ENCODE data around the gene CCDC33. TPM values are rescaled to one million over a fixed set of nuclear protein-coding genes. Genes with fewer than 3 reads are reported as not detected.

Gene CCDC33
- total and polyA plus RNA-seq, 2 donors = 0.25 to 0.42 TPM

GRCh38 chr15:74229686-74230085 is 6.4 kb upstream of the CCDC33 start:
- Histone ChIP-seq H3K27ac (ENCODE audit: low read depth) (no peak overlapping the region), H3K4me1 (ENCODE audit: insufficient read depth) (no peaks in the 10 kb centered on the region), H3K36me3 (ENCODE audit: insufficient read depth) (no peaks in the 10 kb centered on the region), H3K4me3 (ENCODE audit: low read depth, low read length) (no peak overlapping the region)
- no peak for DNase-seq (ENCODE audit: extremely low spot score)
- WGBS = 98% methylated on average over 3 of the region's 3 CpGs

DNA sequence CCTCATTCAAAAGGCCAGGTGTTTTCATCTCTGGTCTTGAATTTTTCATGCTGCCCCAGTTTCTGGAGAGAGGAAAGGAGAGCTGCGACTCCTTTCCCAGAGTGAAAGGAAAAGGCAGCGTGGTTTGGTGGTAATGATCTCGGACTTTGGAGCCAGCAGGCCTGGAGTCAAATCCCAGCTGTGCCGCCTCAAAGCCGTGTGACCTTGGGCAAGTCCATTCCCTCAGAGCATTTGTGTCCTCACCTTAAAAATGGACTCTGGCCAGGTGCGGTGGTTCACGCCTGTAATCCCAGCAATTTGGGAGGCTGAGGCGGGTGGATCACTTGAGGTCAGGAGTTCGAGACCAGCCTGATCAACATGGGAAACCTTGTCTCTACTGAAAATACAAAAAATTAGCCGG is 4.7 kb upstream of the CCDC33 start:
- Histone ChIP-seq H3K36me3 (ENCODE audit: insufficient read depth) (no peaks in the 10 kb centered on the region), H3K4me3 (ENCODE audit: low read depth, low read length) (no peak overlapping the region), H3K27ac (ENCODE audit: low read depth) (no peak overlapping the region), H3K4me1 (ENCODE audit: insufficient read depth) (no peaks in the 10 kb centered on the region)
- no peak for DNase-seq (ENCODE audit: extremely low spot score)
- WGBS = 94% methylated on average over 10 of the region's 10 CpGs

DNA sequence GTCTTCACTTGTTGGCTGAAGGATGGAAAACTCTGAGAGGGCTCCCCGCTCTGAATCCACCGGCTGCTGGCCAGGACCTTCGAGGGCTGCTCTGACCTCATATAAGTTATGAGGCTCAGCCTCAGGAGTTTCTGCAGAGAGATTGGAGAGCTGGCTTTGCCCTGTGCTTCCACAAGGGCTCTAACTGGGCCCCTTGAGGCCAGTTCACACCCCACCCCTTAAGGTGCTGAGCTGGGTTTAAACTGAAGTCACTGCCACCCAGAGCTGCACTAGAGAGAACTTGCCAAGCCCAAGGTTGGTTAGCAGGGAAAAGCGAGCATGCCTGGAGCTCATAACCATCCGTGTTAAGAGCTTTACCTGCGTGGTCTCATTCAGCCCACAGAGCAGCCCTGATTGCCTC is 2.8 kb upstream of the CCDC33 start:
- Histone ChIP-seq H3K27ac (ENCODE audit: low read depth) (no peak overlapping the region), H3K36me3 (ENCODE audit: insufficient read depth) (no peaks in the 10 kb centered on the region), H3K4me3 (ENCODE audit: low read depth, low read length) (no peak overlapping the region), H3K4me1 (ENCODE audit: insufficient read depth) (no peaks in the 10 kb centered on the region)
- no peak for DNase-seq (ENCODE audit: extremely low spot score)
- 70% methylated on average over 6 of the region's 6 CpGs for WGBS

DNA sequence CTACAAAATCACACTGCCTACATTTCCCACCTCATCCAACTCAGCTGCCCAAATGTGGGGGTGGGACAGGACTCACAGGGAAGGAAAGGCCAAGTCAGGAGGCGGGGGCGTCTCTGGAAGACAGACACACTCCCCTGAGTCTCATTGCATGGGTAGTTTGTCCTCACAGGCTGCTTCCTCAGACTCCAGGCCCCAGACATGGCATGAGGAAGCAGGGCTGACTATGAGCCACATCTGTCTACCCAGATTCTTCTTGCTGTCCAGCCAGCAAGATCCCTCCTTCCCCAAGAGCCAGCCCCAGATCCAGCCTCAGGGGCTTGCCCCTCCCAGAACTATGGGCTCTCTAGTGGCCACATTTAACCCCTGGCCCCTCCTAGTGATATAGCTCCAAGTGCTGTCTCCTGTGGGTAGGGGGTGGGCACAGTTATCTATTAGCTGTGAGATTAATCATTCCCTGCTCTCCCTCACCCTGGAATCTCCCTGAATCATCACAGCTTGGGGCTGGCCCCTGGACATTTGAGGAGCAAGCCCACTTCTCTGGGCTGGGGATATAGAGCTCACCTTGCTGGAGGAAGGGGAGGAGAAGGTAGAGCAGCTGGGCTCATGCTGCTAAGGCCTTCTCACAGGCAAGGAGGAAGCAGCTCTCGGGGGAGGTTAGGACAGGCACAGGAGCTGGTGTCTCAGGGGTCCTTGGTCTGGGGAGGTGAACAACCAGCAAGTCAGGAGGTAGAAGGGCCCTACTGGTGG is 2.1 kb upstream of the CCDC33 start:
- no peak for DNase-seq (ENCODE audit: extremely low spot score)
- no peak overlapping the region for H3K4me3 ChIP-seq (ENCODE audit: low read depth, low read length)
- H3K4me1 ChIP-seq (ENCODE audit: insufficient read depth) = no peaks in the 10 kb centered on the region
- no peaks in the 10 kb centered on the region for H3K36me3 ChIP-seq (ENCODE audit: insufficient read depth)
- 86% methylated on average over 3 of the region's 3 CpGs for WGBS
- no peak overlapping the region for H3K27ac ChIP-seq (ENCODE audit: low read depth)

GRCh38 chr15:74234598-74234875 is 1.6 kb upstream of the CCDC33 start:
- H3K27ac ChIP-seq (ENCODE audit: low read depth) = no peak overlapping the region
- DNase-seq (ENCODE audit: extremely low spot score) = no peak
- H3K4me1 ChIP-seq (ENCODE audit: insufficient read depth) = no peaks in the 10 kb centered on the region
- no peak overlapping the region for H3K4me3 ChIP-seq (ENCODE audit: low read depth, low read length)
- no peaks in the 10 kb centered on the region for H3K36me3 ChIP-seq (ENCODE audit: insufficient read depth)
- 85% methylated on average over 9 of the region's 9 CpGs for WGBS

GRCh38 chr15:74239051-74239705 is 3.1 kb downstream of the CCDC33 start:
- Histone ChIP-seq H3K4me3 (ENCODE audit: low read depth, low read length) (no peak overlapping the region), H3K36me3 (ENCODE audit: insufficient read depth) (no peaks in the 10 kb centered on the region), H3K27ac (ENCODE audit: low read depth) (no peak overlapping the region), H3K4me1 (ENCODE audit: insufficient read depth) (no peaks in the 10 kb centered on the region)
- no peak for DNase-seq (ENCODE audit: extremely low spot score)
- WGBS = 76% methylated on average over 6 of the region's 6 CpGs

DNA sequence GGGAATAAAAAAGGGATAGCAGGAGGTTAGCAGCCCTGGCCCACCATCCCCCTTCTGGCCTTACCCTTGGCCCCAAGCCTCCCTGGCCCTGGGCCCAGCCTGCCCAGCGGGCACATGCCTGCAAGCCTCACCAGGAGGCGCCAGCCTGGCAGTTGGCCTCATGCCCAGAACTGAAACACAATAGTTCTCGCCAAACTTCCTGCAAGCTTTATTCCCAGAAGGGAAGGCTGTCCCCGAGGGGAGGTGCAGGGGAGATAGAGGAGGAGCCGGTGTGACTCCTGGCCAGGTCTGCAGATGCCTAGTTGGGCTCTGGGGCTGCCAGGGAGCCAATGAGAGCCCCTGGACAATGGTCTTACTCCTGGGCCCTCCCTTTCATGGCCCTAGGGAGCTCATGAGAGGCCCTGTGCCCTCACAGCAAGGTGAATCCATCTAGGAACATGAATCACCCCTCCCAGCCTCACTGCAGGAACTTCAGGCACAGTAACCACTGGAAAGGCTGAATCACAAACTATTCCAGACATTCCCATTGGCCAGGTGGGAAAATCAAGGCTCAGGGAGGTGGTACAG is 4.0 kb downstream of the CCDC33 start:
- WGBS = 15% methylated on average over 5 of the region's 5 CpGs
- Histone ChIP-seq H3K27ac (ENCODE audit: low read depth) (no peak overlapping the region), H3K4me1 (ENCODE audit: insufficient read depth) (no peaks in the 10 kb centered on the region), H3K4me3 (ENCODE audit: low read depth, low read length) (no peak overlapping the region), H3K36me3 (ENCODE audit: insufficient read depth) (no peaks in the 10 kb centered on the region)
- peak; percentile 61 for DNase-seq (ENCODE audit: extremely low spot score)

DNA sequence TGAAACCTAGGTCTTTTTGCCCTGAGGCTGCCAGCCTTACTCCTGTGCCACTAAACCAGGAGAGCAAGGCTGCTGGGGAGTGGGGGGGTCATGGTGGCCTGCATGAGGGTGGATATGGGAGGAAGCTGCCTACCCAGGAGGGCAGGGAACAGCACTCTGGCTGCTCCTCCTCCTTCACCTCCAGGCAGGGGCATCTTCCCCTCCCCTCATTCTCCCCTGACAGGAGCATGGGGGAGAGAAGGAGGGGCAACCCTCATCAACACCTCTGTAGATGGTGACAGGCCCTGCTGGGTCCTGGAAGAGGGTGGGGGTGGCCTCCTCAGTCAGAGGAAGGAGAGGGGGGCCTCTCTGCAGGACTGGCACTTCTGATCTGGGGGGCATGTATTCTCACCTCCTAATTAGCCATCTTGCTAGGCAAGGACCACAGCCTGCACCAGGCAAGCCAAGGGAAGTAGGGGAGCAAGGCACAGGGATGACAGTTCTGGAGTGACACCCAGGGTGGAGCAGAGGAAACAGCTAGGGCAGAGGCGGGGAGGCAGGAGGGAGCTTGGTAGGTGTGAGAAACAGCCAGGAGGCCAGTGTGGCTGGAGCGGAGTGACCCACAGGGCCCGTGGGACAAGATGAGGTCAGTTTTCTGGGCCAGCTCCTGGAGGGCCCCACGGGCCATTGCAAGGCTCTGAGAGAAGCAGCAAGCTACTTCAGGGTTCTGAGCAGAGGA is 4.9 kb downstream of the CCDC33 start:
- 79% methylated on average over 4 of the region's 4 CpGs for WGBS
- DNase-seq (ENCODE audit: extremely low spot score) = no peak
- H3K4me3 ChIP-seq (ENCODE audit: low read depth, low read length) = no peak overlapping the region
- no peak overlapping the region for H3K27ac ChIP-seq (ENCODE audit: low read depth)
- H3K4me1 ChIP-seq (ENCODE audit: insufficient read depth) = no peaks in the 10 kb centered on the region
- no peaks in the 10 kb centered on the region for H3K36me3 ChIP-seq (ENCODE audit: insufficient read depth)

DNA sequence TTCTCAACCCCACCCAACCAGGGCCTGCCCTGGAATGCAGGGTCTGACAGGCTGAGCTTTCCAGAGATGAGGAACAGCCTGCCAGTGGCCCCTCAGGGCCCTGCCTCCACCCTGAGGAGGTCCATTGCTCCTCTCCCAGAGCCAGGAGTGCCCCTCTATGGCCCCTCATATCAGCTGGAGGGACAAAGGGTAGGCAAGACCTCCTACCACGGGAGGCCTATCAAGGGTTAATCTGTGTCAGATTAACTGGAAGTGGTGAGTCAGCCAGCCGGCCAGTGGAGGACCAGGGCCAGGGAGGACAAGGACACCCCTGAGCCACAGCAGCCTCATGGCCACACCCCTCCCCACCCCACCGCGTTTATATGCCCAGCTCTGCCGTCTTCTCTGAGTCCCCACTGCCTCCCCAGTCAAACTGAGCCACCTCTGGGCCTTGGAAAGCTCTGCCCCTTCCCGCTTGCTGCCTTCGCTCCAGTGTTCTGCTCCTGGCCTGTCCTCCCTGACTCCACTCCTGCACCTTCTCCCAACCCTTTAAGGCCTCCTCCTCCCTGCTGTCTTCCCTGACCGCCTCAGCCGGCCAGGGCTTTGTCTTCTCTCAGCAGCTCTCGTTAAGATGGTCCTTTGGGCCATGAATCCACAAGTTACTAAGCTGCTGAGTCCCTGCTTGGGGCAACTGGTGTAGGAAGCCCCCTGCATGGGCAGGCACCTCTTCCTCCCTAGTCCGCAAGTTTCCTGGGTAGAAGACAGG is 6.5 kb downstream of the CCDC33 start:
- Histone ChIP-seq H3K36me3 (ENCODE audit: insufficient read depth) (no peaks in the 10 kb centered on the region), H3K27ac (ENCODE audit: low read depth) (no peak overlapping the region), H3K4me3 (ENCODE audit: low read depth, low read length) (no peak overlapping the region), H3K4me1 (ENCODE audit: insufficient read depth) (no peaks in the 10 kb centered on the region)
- WGBS = 39% methylated on average over 11 of the region's 11 CpGs
- DNase-seq (ENCODE audit: extremely low spot score) = no peak

- no peak overlapping the region for H3K27ac ChIP-seq (ENCODE audit: low read depth)
- H3K36me3 ChIP-seq (ENCODE audit: insufficient read depth) = no peaks in the 10 kb centered on the region
- WGBS = 90% methylated on average over 7 of the region's 7 CpGs
- H3K4me1 ChIP-seq (ENCODE audit: insufficient read depth) = no peaks in the 10 kb centered on the region
- no peak overlapping the region for H3K4me3 ChIP-seq (ENCODE audit: low read depth, low read length)
- no peak for DNase-seq (ENCODE audit: extremely low spot score)
Observed at GRCh38 chr15:74243431-74243830, 7.3 kb downstream of the CCDC33 start.

DNA sequence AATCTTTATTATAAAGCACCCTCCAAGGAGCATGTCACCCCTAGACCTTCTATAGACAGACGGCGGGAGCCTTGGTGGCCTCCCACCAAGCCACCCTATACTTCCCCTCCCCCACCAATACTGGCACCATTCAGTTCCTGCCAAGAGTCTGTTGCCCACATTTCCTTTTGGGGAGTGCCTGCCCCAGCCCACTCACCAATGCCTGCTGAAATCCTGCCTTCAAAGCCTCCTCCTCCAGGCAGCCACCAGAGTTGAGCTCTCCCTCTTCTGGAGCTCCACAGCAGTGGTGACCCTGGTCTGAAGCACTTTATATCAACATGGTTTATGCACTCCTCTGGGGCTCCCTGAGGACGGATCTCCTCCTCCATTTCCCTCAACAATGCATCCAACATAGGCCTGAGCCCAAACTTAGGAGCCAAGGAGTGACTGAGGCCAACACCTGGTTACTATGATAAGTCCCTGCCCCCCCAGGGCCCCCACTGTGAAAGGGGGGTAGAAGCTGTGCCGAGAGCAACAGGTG is 8.8 kb downstream of the CCDC33 start:
- Histone ChIP-seq H3K4me1 (ENCODE audit: insufficient read depth) (no peaks in the 10 kb centered on the region), H3K4me3 (ENCODE audit: low read depth, low read length) (no peak overlapping the region), H3K27ac (ENCODE audit: low read depth) (no peak overlapping the region), H3K36me3 (ENCODE audit: insufficient read depth) (no peaks in the 10 kb centered on the region)
- no peak for DNase-seq (ENCODE audit: extremely low spot score)
- 55% methylated on average over 4 of the region's 4 CpGs for WGBS

- WGBS = 5% methylated on average over 36 of the region's 36 CpGs
- DNase-seq (ENCODE audit: extremely low spot score) = peak; percentile 42
- Histone ChIP-seq H3K27ac (ENCODE audit: low read depth) (no peak overlapping the region), H3K36me3 (ENCODE audit: insufficient read depth) (no peaks in the 10 kb centered on the region), H3K4me1 (ENCODE audit: insufficient read depth) (no peaks in the 10 kb centered on the region), H3K4me3 (ENCODE audit: low read depth, low read length) (no peak overlapping the region)
Observed at GRCh38 chr15:74245342-74245931, 9.3 kb downstream of the CCDC33 start.

DNA sequence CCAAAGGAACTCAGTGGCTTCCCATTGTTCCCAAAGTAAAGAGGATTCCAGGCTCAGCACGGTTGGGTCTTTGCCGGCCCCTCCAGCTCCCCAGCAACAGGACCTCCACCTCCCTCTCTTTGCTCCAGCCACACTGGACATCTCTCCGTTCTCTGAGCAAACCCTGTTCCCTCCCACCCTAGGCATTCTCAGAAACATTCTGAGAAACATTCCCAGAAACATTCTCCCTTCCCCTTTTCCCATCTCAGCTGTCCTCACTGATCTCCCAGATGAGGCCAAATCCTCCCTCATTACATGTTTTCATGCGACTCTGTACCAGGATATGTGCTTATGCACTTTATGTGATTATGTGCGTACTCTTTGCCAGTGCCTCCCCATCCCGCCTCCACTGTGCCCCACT is 14.1 kb downstream of the CCDC33 start:
- Histone ChIP-seq H3K4me3 (ENCODE audit: low read depth, low read length) (no peak overlapping the region), H3K4me1 (ENCODE audit: insufficient read depth) (no peaks in the 10 kb centered on the region), H3K36me3 (ENCODE audit: insufficient read depth) (no peaks in the 10 kb centered on the region), H3K27ac (ENCODE audit: low read depth) (no peak overlapping the region)
- no peak for DNase-seq (ENCODE audit: extremely low spot score)
- WGBS = 77% methylated on average over 6 of the region's 6 CpGs

Data from urinary bladder (tissue), 4 donors.